Measurements from ENCODE around the gene ADCY3.

GRCh38 chr2:24855726-24856125 lies 64.3 kb downstream of the ADCY3 start:
- TF ChIP-seq CTCF (conservative IDR thresholded peaks at IDR 0.05 in 1 of 2, IDR thresholded peaks at IDR 0.05 in 1 of 2; ENCODE audit: extremely low read depth in 1 of 2, insufficient read depth in 1 of 2, low read depth in 1 of 2, low read length in 2 of 2) (no peak), EZH2 (IDR thresholded peaks at IDR 0.05; ENCODE audit: borderline replicate concordance, low read length) (no peak)
